ENCODE results near the gene GLB1L2. TPM values are rescaled to one million over a fixed set of nuclear protein-coding genes. Genes with fewer than 3 reads are reported as not detected.

Gene GLB1L2
- total and polyA plus RNA-seq, 2 donors (not counting 1 experiment from before 2014, with no cell fraction given), result under 0.01 to 0.11 TPM

DNA sequence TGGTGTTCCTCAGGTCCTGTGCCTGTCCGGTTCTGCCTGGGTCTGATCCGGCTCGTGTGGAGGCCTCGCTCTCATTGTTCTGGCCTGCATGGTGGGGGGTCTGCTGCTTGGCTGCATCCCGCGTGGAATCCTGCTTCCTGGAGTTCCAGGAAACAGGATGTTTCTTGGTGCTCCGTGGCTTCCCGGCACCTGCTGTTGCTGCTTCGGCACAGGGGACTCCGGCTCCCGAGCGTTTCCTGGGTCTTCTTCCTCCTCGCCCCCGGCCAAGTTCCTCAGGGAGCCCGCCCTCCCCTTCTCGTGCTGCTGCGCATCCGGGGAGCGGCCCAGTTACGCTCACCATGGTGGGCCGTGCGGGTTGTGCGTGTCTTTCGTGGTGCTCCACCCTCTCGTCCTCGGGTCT lies 29.9 kb downstream of the GLB1L2 start:
- TF ChIP-seq, protein P1, sequence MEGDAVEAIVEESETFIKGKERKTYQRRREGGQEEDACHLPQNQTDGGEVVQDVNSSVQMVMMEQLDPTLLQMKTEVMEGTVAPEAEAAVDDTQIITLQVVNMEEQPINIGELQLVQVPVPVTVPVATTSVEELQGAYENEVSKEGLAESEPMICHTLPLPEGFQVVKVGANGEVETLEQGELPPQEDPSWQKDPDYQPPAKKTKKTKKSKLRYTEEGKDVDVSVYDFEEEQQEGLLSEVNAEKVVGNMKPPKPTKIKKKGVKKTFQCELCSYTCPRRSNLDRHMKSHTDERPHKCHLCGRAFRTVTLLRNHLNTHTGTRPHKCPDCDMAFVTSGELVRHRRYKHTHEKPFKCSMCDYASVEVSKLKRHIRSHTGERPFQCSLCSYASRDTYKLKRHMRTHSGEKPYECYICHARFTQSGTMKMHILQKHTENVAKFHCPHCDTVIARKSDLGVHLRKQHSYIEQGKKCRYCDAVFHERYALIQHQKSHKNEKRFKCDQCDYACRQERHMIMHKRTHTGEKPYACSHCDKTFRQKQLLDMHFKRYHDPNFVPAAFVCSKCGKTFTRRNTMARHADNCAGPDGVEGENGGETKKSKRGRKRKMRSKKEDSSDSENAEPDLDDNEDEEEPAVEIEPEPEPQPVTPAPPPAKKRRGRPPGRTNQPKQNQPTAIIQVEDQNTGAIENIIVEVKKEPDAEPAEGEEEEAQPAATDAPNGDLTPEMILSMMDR (conservative IDR thresholded peaks at IDR 0.05 in 1 of 2, IDR thresholded peaks at IDR 0.05 in 1 of 2; ENCODE audit: low read depth in 1 of 2, low read length in 2 of 2), result no peak
- no peak for TF ChIP-seq EZH2 (IDR thresholded peaks at IDR 0.05; ENCODE audit: low read length, missing control alignments)
- Histone ChIP-seq H3K27me3 (ENCODE audit: control insufficient read depth, insufficient read depth, low read length) (no peaks in the 10 kb centered on the region), H3K4me2 (ENCODE audit: extremely low read depth, insufficient read depth, low read length) (no peak overlapping the region), H3K9ac (ENCODE audit: insufficient read depth, low read length) (no peak overlapping the region), H2AFZ (ENCODE audit: low read length) (no peak overlapping the region), H4K20me1 (ENCODE audit: control insufficient read depth, extremely low read depth, insufficient read depth, low read length) (no peaks in the 10 kb centered on the region), H3K4me3 (replicated peaks in 1 of 4; ENCODE audit: control extremely low read depth in 1 of 4, insufficient read depth in 1 of 4, low read depth in 3 of 4, low read length in 4 of 4) (no peak overlapping the region), H3K36me3 (ENCODE audit: control insufficient read depth, insufficient read depth, low read length) (no peaks in the 10 kb centered on the region), H3K27ac (ENCODE audit: insufficient read depth, low read length) (no peak overlapping the region), H3K9me3 (ENCODE audit: control insufficient read depth, insufficient read depth, low read depth, low read length) (no peaks in the 10 kb centered on the region), H3K79me2 (ENCODE audit: control insufficient read depth, insufficient read depth, low read length) (no peaks in the 10 kb centered on the region), H3K4me1 (ENCODE audit: control insufficient read depth, extremely low read depth, insufficient read depth, low read length) (no peaks in the 10 kb centered on the region)
- DNase-seq (ENCODE audit: low read depth in 2 of 2), result no peak

DNA sequence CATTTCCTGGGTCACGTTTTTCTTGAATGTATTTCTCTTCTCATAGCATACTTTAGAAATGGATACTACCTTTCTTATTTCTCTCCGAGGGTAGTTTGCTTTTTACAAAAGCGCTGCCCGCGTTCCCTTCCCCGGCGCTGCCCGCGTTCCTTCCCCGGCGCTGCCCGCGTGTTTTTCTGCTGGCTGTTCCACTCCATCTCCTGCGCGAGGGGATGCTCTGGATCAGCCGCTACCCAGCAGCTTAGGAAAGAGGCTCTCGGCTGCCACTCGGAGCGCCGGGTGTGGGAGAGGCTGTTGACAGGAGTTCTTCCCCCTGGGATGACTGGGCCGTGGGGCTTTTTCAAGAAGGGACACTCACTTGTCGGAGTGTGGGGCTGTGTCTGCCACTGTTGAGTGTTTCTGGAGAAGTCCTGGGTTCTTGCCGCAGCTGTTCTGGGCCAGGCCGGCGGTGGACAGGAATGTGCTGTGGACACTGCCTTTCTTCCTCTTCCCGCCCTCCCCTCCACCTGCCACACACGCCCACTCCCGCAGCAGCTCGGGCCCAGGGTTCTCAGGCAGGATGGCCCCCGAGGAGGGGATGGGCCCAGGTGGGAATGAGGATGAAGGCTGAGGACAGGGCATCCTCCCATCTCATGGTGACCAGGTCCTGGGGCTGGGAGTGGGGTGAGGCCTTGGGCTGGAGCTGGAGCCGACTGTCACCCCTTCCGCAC lies 30.6 kb downstream of the GLB1L2 start:
- no peak for DNase-seq (ENCODE audit: low read depth in 2 of 2)
- H3K9ac ChIP-seq (ENCODE audit: insufficient read depth, low read length), result no peak overlapping the region
- H3K4me1 ChIP-seq (ENCODE audit: control insufficient read depth, extremely low read depth, insufficient read depth, low read length), result no peaks in the 10 kb centered on the region
- H4K20me1 ChIP-seq (ENCODE audit: control insufficient read depth, extremely low read depth, insufficient read depth, low read length), result no peaks in the 10 kb centered on the region
- no peak overlapping the region for H3K4me2 ChIP-seq (ENCODE audit: extremely low read depth, insufficient read depth, low read length)
- H3K9me3 ChIP-seq (ENCODE audit: control insufficient read depth, insufficient read depth, low read depth, low read length), result no peaks in the 10 kb centered on the region
- H2AFZ ChIP-seq (ENCODE audit: low read length), result no peak overlapping the region
- H3K79me2 ChIP-seq (ENCODE audit: control insufficient read depth, insufficient read depth, low read length), result no peaks in the 10 kb centered on the region
- H3K27ac ChIP-seq (ENCODE audit: insufficient read depth, low read length), result no peak overlapping the region
- TF ChIP-seq, protein P1 (conservative IDR thresholded peaks at IDR 0.05 in 1 of 2, IDR thresholded peaks at IDR 0.05 in 1 of 2; ENCODE audit: low read depth in 1 of 2, low read length in 2 of 2), result no peak
- no peak for TF ChIP-seq EZH2 (IDR thresholded peaks at IDR 0.05; ENCODE audit: low read length, missing control alignments)
- no peaks in the 10 kb centered on the region for H3K36me3 ChIP-seq (ENCODE audit: control insufficient read depth, insufficient read depth, low read length)
- no peaks in the 10 kb centered on the region for H3K27me3 ChIP-seq (ENCODE audit: control insufficient read depth, insufficient read depth, low read length)
- no peak overlapping the region for H3K4me3 ChIP-seq (replicated peaks in 1 of 4; ENCODE audit: control extremely low read depth in 1 of 4, insufficient read depth in 1 of 4, low read depth in 3 of 4, low read length in 4 of 4)

DNA sequence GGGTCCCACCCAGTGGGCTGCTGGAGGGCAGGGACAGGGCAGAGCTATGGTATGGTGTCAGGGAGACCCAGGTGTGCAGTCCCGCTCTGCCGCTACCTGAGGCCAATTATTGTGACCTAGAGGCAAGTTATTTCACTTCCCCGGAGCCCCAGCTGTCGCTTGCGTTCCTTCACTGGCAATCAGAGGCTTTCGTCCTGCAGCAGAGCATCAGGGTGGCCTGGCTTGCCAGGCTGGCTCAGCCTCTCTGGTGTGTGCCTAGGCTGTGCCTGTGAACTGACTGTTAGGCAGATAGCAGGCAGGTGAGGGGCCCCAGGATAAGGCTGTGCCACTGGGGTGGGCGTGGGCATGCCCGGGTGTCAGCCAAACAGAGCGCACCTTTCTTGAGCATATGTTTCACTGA lies 31.4 kb downstream of the GLB1L2 start:
- Histone ChIP-seq H3K79me2 (ENCODE audit: control insufficient read depth, insufficient read depth, low read length) (no peaks in the 10 kb centered on the region), H3K36me3 (ENCODE audit: control insufficient read depth, insufficient read depth, low read length) (no peaks in the 10 kb centered on the region), H3K9ac (ENCODE audit: insufficient read depth, low read length) (no peak overlapping the region), H3K4me3 (replicated peaks in 1 of 4; ENCODE audit: control extremely low read depth in 1 of 4, insufficient read depth in 1 of 4, low read depth in 3 of 4, low read length in 4 of 4) (no peak overlapping the region), H3K27me3 (ENCODE audit: control insufficient read depth, insufficient read depth, low read length) (no peaks in the 10 kb centered on the region), H3K4me1 (ENCODE audit: control insufficient read depth, extremely low read depth, insufficient read depth, low read length) (no peaks in the 10 kb centered on the region), H4K20me1 (ENCODE audit: control insufficient read depth, extremely low read depth, insufficient read depth, low read length) (no peaks in the 10 kb centered on the region), H3K4me2 (ENCODE audit: extremely low read depth, insufficient read depth, low read length) (no peak overlapping the region), H2AFZ (ENCODE audit: low read length) (no peak overlapping the region), H3K27ac (ENCODE audit: insufficient read depth, low read length) (no peak overlapping the region), H3K9me3 (ENCODE audit: control insufficient read depth, insufficient read depth, low read depth, low read length) (no peaks in the 10 kb centered on the region)
- DNase-seq (ENCODE audit: low read depth in 2 of 2), result no peak
- TF ChIP-seq, protein P1 (conservative IDR thresholded peaks at IDR 0.05 in 1 of 2, IDR thresholded peaks at IDR 0.05 in 1 of 2; ENCODE audit: low read depth in 1 of 2, low read length in 2 of 2), result no peak
- no peak for TF ChIP-seq EZH2 (IDR thresholded peaks at IDR 0.05; ENCODE audit: low read length, missing control alignments)
